HepG2 (cell line): Measurements from ENCODE around the gene WNT6. TPM values are rescaled to one million over a fixed set of nuclear protein-coding genes. Genes with fewer than 3 reads are reported as not detected.
A peak's percentile ranks its signal among the peaks of the same experiment; 100 is the strongest.

Experiments used
- ATAC-seq: fragments of 200-7000 bp; cut with Tn5 transposase; 3 replicates; pipeline ENCODE4 v1.9.1; 2020; ENCODE audit warnings: mild to moderate bottlenecking, moderate library complexity
- BruUV-seq: library from RNA; stranded (reverse); fragments of 400-500 nt; replicated peaks from 2 replicates; lab custom pipeline; 2021; lab: Mats Ljungman, UMichigan
- CTCF ChIA-PET: fragments of 300-600 bp; formaldehyde crosslinking; extraction: SDS; loops from one replicate; lab custom pipeline; 2021; ENCODE audit warnings: low total read pairs, inconsistent platforms, low intra/inter-chr PET ratio; lab: Yijun Ruan, JAX
- POLR2A ChIA-PET: fragments of 350-600 bp; sonication (Branson Sonifier 250); formaldehyde crosslinking; loops from one replicate; lab custom pipeline; 2020; ENCODE audit warnings: antibody characterized with exemption, inconsistent platforms; lab: Yijun Ruan, JAX
- DNase-seq: peaks from one replicate; pipeline ENCODE4 v3.0.0-alpha.2; 2015; ENCODE audit warnings: low spot score
- FAIRE-seq: peaks from 3 replicates; lab custom pipeline; 2011; peaks lifted over from hg19 to GRCh38; lab: Jason Lieb, UNC
- H2AFZ ChIP-seq: one replicate; pipeline ENCODE4 v1.6.1; 2011; ENCODE audit warnings: low read length, inconsistent platforms
- H3K27ac ChIP-seq: fragments of 300-600 bp; 3 replicates; pipeline ENCODE4 v1.8.0; 2011; ENCODE audit warnings: mixed run types, mild to moderate bottlenecking, mixed read lengths, low read length, inconsistent platforms; ENCODE audit not compliant: insufficient read depth; ENCODE audit errors: extremely low read length
- H3K27me3 ChIP-seq, 2 experiments: fragments of 200-600 bp in 1 of 2; 2 replicates in 1 of 2; 3 replicates in 1 of 2; pipeline versions ENCODE4 v1.6.0 to v1.8.0; 2011; ENCODE audit warnings: low read length in 2 of 2, mild to moderate bottlenecking in 2 of 2, moderate library complexity in 2 of 2, inconsistent platforms in 1 of 2; ENCODE audit not compliant: insufficient read depth in 2 of 2, control insufficient read depth in 1 of 2
- H3K36me3 ChIP-seq, 2 experiments: fragments of 200-600 bp in 1 of 2; replicated peaks in 1 of 2; 2 replicates in 1 of 2; 3 replicates in 1 of 2; pipeline versions ENCODE4 v1.5.1 to v1.8.0; 2011; ENCODE audit warnings: low read length in 2 of 2, inconsistent platforms in 1 of 2; ENCODE audit not compliant: insufficient read depth in 2 of 2, control insufficient read depth in 1 of 2
- H3K4me1 ChIP-seq: 2 replicates; pipeline ENCODE4 v1.5.1; 2012; ENCODE audit warnings: low read length, inconsistent platforms; ENCODE audit not compliant: insufficient read depth
- H3K4me2 ChIP-seq: 2 replicates; pipeline ENCODE4 v1.6.0; 2011; ENCODE audit warnings: low read depth, low read length, inconsistent platforms
- H3K4me3 ChIP-seq, 3 experiments: fragments of 200-600 bp in 1 of 3; sonication (generic), shearing (Covaris generic) in 1 of 3; replicated peaks in 1 of 3; 2 replicates each; pipeline ENCODE4 v1.5.1; 2011 to 2016; ENCODE audit warnings: low read length in 3 of 3, inconsistent platforms in 2 of 3, low read depth in 2 of 3, mild to moderate bottlenecking in 2 of 3, control low read depth in 1 of 3, mixed read lengths in 1 of 3; ENCODE audit not compliant: insufficient read depth in 1 of 3
- H3K79me2 ChIP-seq: one replicate; pipeline ENCODE4 v1.6.1; 2011; ENCODE audit warnings: low read length, inconsistent platforms; ENCODE audit not compliant: insufficient read depth
- H3K9ac ChIP-seq: 2 replicates; pipeline ENCODE4 v1.6.0; 2011; ENCODE audit warnings: mild to moderate bottlenecking, low read depth, low read length, inconsistent platforms; ENCODE audit not compliant: insufficient read depth
- H3K9me3 ChIP-seq: 2 replicates; pipeline ENCODE4 v1.5.1; 2012; ENCODE audit warnings: mild to moderate bottlenecking, low read length
- H4K20me1 ChIP-seq: 2 replicates; pipeline ENCODE4 v1.6.0; 2011; ENCODE audit warnings: inconsistent platforms, mild to moderate bottlenecking, low read length, moderate library complexity; ENCODE audit not compliant: insufficient read depth
- MAFK ChIP-seq, 2 experiments: IDR thresholded peaks in 1 of 2; conservative IDR thresholded peaks in 1 of 2; 2 replicates each; pipeline ENCODE4 v1.6.1; 2011; ENCODE audit warnings: improper control_type of control experiment in 2 of 2, low read length in 2 of 2
- PRDM4 ChIP-seq: sonication (generic); formaldehyde crosslinking; IDR thresholded peaks from 2 replicates; pipeline ENCODE4 v1.9.0; 2021; ENCODE audit warnings: missing genetic modification reagents, borderline replicate concordance
- RXRA ChIP-seq: sonication (generic); formaldehyde crosslinking; IDR thresholded peaks from 2 replicates; pipeline ENCODE4 v1.5.1; 2020; ENCODE audit warnings: missing genetic modification reagents
- SATB2 ChIP-seq: sonication (generic); formaldehyde crosslinking; IDR thresholded peaks from 2 replicates; pipeline ENCODE4 v1.5.0; 2020; ENCODE audit warnings: missing genetic modification reagents
- SMAD1 ChIP-seq: sonication (generic); formaldehyde crosslinking; IDR thresholded peaks from 2 replicates; pipeline ENCODE4 v1.4.0; 2020; ENCODE audit warnings: missing genetic modification reagents, low read depth, mild to moderate bottlenecking, borderline replicate concordance
- SP4 ChIP-seq: sonication (generic); formaldehyde crosslinking; IDR thresholded peaks from 2 replicates; pipeline ENCODE4 v1.8.1; 2023; ENCODE audit warnings: mild to moderate bottlenecking, missing genetic modification reagents
- SRF ChIP-seq: IDR thresholded peaks from 2 replicates; pipeline ENCODE4 v1.6.1; 2011; ENCODE audit warnings: mild to moderate bottlenecking, low read depth, low read length, moderate library complexity
- TEF ChIP-seq: sonication (generic); formaldehyde crosslinking; IDR thresholded peaks from 2 replicates; pipeline ENCODE4 v1.5.0; 2020; ENCODE audit warnings: missing genetic modification reagents
- ZNF142 ChIP-seq: sonication (generic); formaldehyde crosslinking; IDR thresholded peaks from 2 replicates; pipeline ENCODE4 v1.4.0; 2020; ENCODE audit warnings: missing genetic modification reagents
- ZNF225 ChIP-seq: sonication (generic); formaldehyde crosslinking; IDR thresholded peaks from 2 replicates; pipeline ENCODE4 v1.4.0; 2020; ENCODE audit warnings: mild to moderate bottlenecking, missing genetic modification reagents
- ZNF263 ChIP-seq: sonication (generic); formaldehyde crosslinking; IDR thresholded peaks from 2 replicates; pipeline ENCODE4 v1.4.0; 2020; ENCODE audit warnings: missing genetic modification reagents
- ZNF317 ChIP-seq: sonication (generic); formaldehyde crosslinking; IDR thresholded peaks from 2 replicates; pipeline ENCODE4 v1.5.0; 2020; ENCODE audit warnings: mild to moderate bottlenecking, missing genetic modification reagents
- ZNF543 ChIP-seq: sonication (generic); formaldehyde crosslinking; IDR thresholded peaks from 2 replicates; pipeline ENCODE4 v1.4.0; 2020; ENCODE audit warnings: mild to moderate bottlenecking, missing genetic modification reagents
- ZNF580 ChIP-seq: IDR thresholded peaks from 2 replicates; pipeline ENCODE4 v1.6.1; 2016; ENCODE audit warnings: low read depth, borderline replicate concordance
- ZNF629 ChIP-seq: sonication (generic); formaldehyde crosslinking; conservative IDR thresholded peaks from 2 replicates; pipeline ENCODE4 v1.5.0; 2020; ENCODE audit warnings: missing genetic modification reagents
- ZNF703 ChIP-seq: sonication (generic); formaldehyde crosslinking; IDR thresholded peaks from 2 replicates; pipeline ENCODE4 v1.5.1; 2020; ENCODE audit warnings: missing genetic modification reagents, mild to moderate bottlenecking, moderate library complexity, borderline replicate concordance
- WGBS: methylation state at CpG from one replicate; pipeline ENCODE4 v1.1.6; 2017; ENCODE audit warnings: low lambda C conversion rate; 5-methylcytosine and 5-hydroxymethylcytosine counted together
- in situ Hi-C: cut with HindIII; loops from 2 replicates; pipeline ENCODE4 v1.10.0; 2017; ENCODE audit warnings: low pct_unique_long_range_greater_than_20kb; ENCODE audit not compliant: extremely low pct_ligation_motif_present
- intact Hi-C: fragments of 100-400 bp; cut with micrococcal nuclease; formaldehyde crosslinking; loops from one replicate; pipeline ENCODE4 v1.10.0; 2022; ENCODE audit not compliant: unreplicated experiment
- polyA plus RNA-seq, 8 experiments: library from polyadenylated mRNA; depleted of rRNA in 3 of 8; stranded (reverse) in 7 of 8; unstranded in 1 of 8; fragments of >200 nt; fragmentation: Illumina TruSeq in 4 of 8; extraction: Trizol in 4 of 8; gene quantifications; 2 replicates each; pipeline versions ENCODE4 v1.2.1 to v1.2.3, GENCODE V29; 2011 to 2016; ENCODE audit warnings: low read depth in 4 of 8, missing spikeins in 1 of 8, mixed read lengths in 1 of 8; ENCODE audit not compliant: insufficient read depth in 1 of 8
- total RNA-seq, 5 experiments: library from RNA; depleted of rRNA; stranded (reverse); fragments of >200 nt; fragmentation: Illumina TruSeq; extraction: Trizol; gene quantifications; 2 replicates each; pipeline ENCODE4 v1.2.3, GENCODE V29; 2016; ENCODE audit warnings: low read depth in 1 of 5

Gene WNT6
- total and polyA plus RNA-seq, 2 of the 13 experiments (the other 11 are each of a cell fraction or from before 2014, with no cell fraction given), result 0.20 TPM; not detected in 1

GRCh38 chr2:218860950-218861381, 1.4 kb downstream of the WNT6 start:
- Histone ChIP-seq H3K9ac (no peak overlapping the region), H3K9me3 (no peaks in the 10 kb centered on the region), H4K20me1 (no peaks in the 10 kb centered on the region; the same call in 1 of the 2 replicates), H3K4me1 (peaks cover 27% of the 10 kb centered on the region), H3K79me2 (no peaks in the 10 kb centered on the region), H3K27ac (no peak overlapping the region), H3K4me2 (peak overlapping the region; percentile 56), H3K27me3 (peaks cover 16 to 80% of the 10 kb centered on the region in 2 experiments), H2AFZ (no peak overlapping the region), H3K36me3 (no peaks in the 10 kb centered on the region), H3K4me3 (peak overlapping the region in 1 of 3 experiments; percentile 67; a peak in 1 of 6 replicates)
- peak; percentile 83 for ATAC-seq
- BruUV-seq, result no TSS peak
- DNase-seq, result peak; percentile 78
- ChIA-PET POLR2A (no interaction called here), CTCF (no interaction called here)
- in situ Hi-C loops, result no loop called here
- peak; percentile 96 for FAIRE-seq
- intact Hi-C loops, result loop anchor here (10.0 kb wide), 2 partner anchors 94 to 124 kb away; partner anchors contain the start of genes CDK5R2 and FEV
- WGBS, result 2% methylated on average over 18 of the region's 21 CpGs
- TF ChIP-seq SATB2 (CRISPR knock-in tag), result no peak
- TF ChIP-seq ZNF703 (CRISPR knock-in tag), result no peak
- 0 out of 2 replicates have a peak, but pooled peaks have one; percentile 24 for TF ChIP-seq ZNF225
- 0 out of 2 replicates have a peak, but pooled peaks have one; percentile 31 for TF ChIP-seq ZNF543 (CRISPR knock-in tag)
- TF ChIP-seq ZNF629 (CRISPR knock-in tag), result no peak
- no peak for TF ChIP-seq ZNF263 (CRISPR knock-in tag)
- no peak for TF ChIP-seq ZNF142
- no peak for TF ChIP-seq ZNF317
- TF ChIP-seq PRDM4 (CRISPR knock-in tag), result no peak
- TF ChIP-seq RXRA (CRISPR knock-in tag), result 0 out of 2 replicates have a peak, but pooled peaks have one; percentile 17
- no peak for TF ChIP-seq SMAD1 (CRISPR knock-in tag)
- no peak for TF ChIP-seq ZNF580
- peak; percentile 57; the same call in 1 of the 2 replicates for TF ChIP-seq SRF
- no peak for TF ChIP-seq MAFK (conservative IDR thresholded peaks at IDR 0.05 in 1 of 2, IDR thresholded peaks at IDR 0.05 in 1 of 2; ENCODE audit: low read length in 2 of 2)
- no peak for TF ChIP-seq TEF (CRISPR knock-in tag)
- TF ChIP-seq SP4, result peak; percentile 34; the same call in 1 of the 2 replicates
